Astrocyte (in vitro differentiated cells and primary cell): ENCODE results near the gene THTPA. TPM values are rescaled to one million over a fixed set of nuclear protein-coding genes. Genes with fewer than 3 reads are reported as not detected.
A peak's percentile ranks its signal among the peaks of the same experiment; 100 is the strongest.

Experiments
- DNase-seq: peaks from one replicate; pipeline ENCODE4 v3.0.0-alpha.2; 2010; ENCODE audit warnings: low read depth
- FAIRE-seq: peaks from 2 replicates; lab custom pipeline; 2011; peaks lifted over from hg19 to GRCh38; lab: Jason Lieb, UNC
- H2AFZ ChIP-seq: 2 replicates; pipeline ENCODE4 v1.6.0; 2012; ENCODE audit warnings: low read depth, low read length, inconsistent platforms
- H3K27ac ChIP-seq: 2 replicates; pipeline ENCODE4 v1.5.1; 2011; ENCODE audit warnings: low read depth, low read length, inconsistent platforms
- H3K27me3 ChIP-seq: 2 replicates; pipeline ENCODE4 v1.6.0; 2011; ENCODE audit warnings: low read length, inconsistent platforms; ENCODE audit not compliant: insufficient read depth
- H3K36me3 ChIP-seq: 2 replicates; pipeline ENCODE4 v1.5.1; 2011; ENCODE audit warnings: low read length, inconsistent platforms; ENCODE audit not compliant: insufficient read depth
- H3K4me1 ChIP-seq: 2 replicates; pipeline ENCODE4 v1.5.1; 2011; ENCODE audit warnings: low read length, inconsistent platforms; ENCODE audit not compliant: insufficient read depth
- H3K4me2 ChIP-seq: 2 replicates; pipeline ENCODE4 v1.6.0; 2012; ENCODE audit warnings: low read length, inconsistent platforms
- H3K4me3 ChIP-seq: 2 replicates; pipeline ENCODE4 v1.5.1; 2011; ENCODE audit warnings: low read depth, mild to moderate bottlenecking, low read length, inconsistent platforms; ENCODE audit not compliant: insufficient read depth
- H3K79me2 ChIP-seq: 2 replicates; pipeline ENCODE4 v1.6.0; 2012; ENCODE audit warnings: mild to moderate bottlenecking, low read length, inconsistent platforms; ENCODE audit not compliant: insufficient read depth
- H3K9ac ChIP-seq: 2 replicates; pipeline ENCODE4 v1.6.0; 2012; ENCODE audit warnings: mild to moderate bottlenecking, low read length, inconsistent platforms
- H3K9me3 ChIP-seq: 2 replicates; pipeline ENCODE4 v1.5.1; 2012; ENCODE audit warnings: low read depth, mild to moderate bottlenecking, low read length, inconsistent platforms; ENCODE audit not compliant: insufficient read depth
- H4K20me1 ChIP-seq: 2 replicates; pipeline ENCODE4 v1.6.0; 2012; ENCODE audit warnings: low read length, inconsistent platforms; ENCODE audit not compliant: insufficient read depth
- H3K27ac Mint-ChIP-seq: one replicate; pipeline ENCODE4 v1.8.0; 2021; ENCODE audit warnings: mild to moderate bottlenecking, mixed read lengths; ENCODE audit not compliant: unreplicated experiment
- H3K27me3 Mint-ChIP-seq: one replicate; pipeline ENCODE4 v1.8.0; 2021; ENCODE audit warnings: low read depth, mixed read lengths; ENCODE audit not compliant: unreplicated experiment
- H3K36me3 Mint-ChIP-seq: one replicate; pipeline ENCODE4 v1.8.0; 2021; ENCODE audit warnings: low read depth, mixed read lengths; ENCODE audit not compliant: unreplicated experiment
- H3K4me1 Mint-ChIP-seq: one replicate; pipeline ENCODE4 v1.8.0; 2021; ENCODE audit warnings: low read depth, mixed read lengths; ENCODE audit not compliant: unreplicated experiment
- H3K4me3 Mint-ChIP-seq: one replicate; pipeline ENCODE4 v1.8.0; 2021; ENCODE audit warnings: mild to moderate bottlenecking, moderate library complexity, mixed read lengths; ENCODE audit not compliant: unreplicated experiment
- H3K9me3 Mint-ChIP-seq: one replicate; pipeline ENCODE4 v1.8.0; 2021; ENCODE audit warnings: mild to moderate bottlenecking, mixed read lengths; ENCODE audit not compliant: unreplicated experiment
- CTCF ChIP-seq: IDR thresholded peaks from 2 replicates; pipeline ENCODE4 v1.5.1; 2011; ENCODE audit warnings: low read depth, mild to moderate bottlenecking, inconsistent platforms, low read length, moderate library complexity; ENCODE audit not compliant: insufficient read depth
- EZH2 ChIP-seq: IDR thresholded peaks from 2 replicates; pipeline ENCODE4 v1.6.1; 2012; ENCODE audit warnings: mild to moderate bottlenecking, low read length, inconsistent platforms; ENCODE audit not compliant: insufficient read depth
- total RNA-seq: library from RNA; stranded (reverse); gene quantifications from 2 replicates; pipeline ENCODE4 v1.2.1, GENCODE V29; 2021

Gene THTPA
- total RNA-seq, 1 donor from 2014 or later = 8.1 TPM

DNA sequence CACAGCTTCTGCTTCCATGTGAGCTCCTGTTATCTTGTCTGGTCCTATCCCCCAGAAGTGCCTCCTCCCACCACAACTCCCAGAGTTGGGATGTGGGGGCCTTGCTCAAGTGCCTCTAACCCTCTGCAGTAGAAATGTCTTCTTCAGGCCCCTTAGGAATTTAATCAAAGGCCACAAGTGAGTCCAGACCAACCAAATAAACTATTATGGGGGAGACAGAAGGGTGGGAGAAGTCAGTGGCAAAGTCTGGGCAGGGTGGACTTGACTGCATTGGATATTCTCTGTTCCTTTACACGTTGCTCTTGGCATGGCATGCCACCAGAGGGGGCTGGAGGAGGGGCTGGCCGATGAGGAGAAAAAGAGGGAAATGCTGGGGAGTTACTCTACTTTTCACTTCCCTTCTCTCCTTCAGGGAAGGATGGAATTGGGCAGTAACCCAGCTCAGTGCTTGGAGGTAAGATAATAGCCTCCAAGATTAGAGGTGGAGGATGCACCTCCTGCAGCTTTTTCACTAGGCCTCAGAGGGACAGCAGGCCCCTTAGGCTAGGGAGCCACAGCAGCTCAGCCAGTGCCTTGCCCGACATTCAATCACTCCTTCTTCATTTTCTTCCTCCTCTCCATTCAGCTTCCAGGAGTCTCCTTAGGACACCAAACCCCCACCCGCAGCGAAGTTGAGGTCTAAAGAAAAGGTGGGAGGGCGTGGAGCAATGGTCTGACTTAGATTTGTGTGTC lies 12.7 kb downstream of the THTPA start:
- Histone ChIP-seq H3K36me3 (no peaks in the 10 kb centered on the region), H2AFZ (no peak overlapping the region), H3K4me2 (no peak overlapping the region), H3K27ac (no peak overlapping the region), H4K20me1 (no peaks in the 10 kb centered on the region), H3K4me3 (no peak overlapping the region), H3K4me1 (peaks cover 9% of the 10 kb centered on the region), H3K79me2 (no peaks in the 10 kb centered on the region), H3K9ac (no peak overlapping the region), H3K27me3 (peaks cover 11% of the 10 kb centered on the region), H3K9me3 (no peaks in the 10 kb centered on the region)
- H3K4me1 Mint-ChIP-seq = peaks cover 15% of the 10 kb centered on the region
- FAIRE-seq (no peak), DNase-seq (no peak)
- H3K4me3 Mint-ChIP-seq = peak overlapping the region; percentile 99
- peaks cover 12% of the 10 kb centered on the region for H3K27me3 Mint-ChIP-seq
- no peaks in the 10 kb centered on the region for H3K9me3 Mint-ChIP-seq
- H3K27ac Mint-ChIP-seq = peak overlapping the region; percentile 66
- H3K36me3 Mint-ChIP-seq = no peaks in the 10 kb centered on the region
- TF ChIP-seq CTCF (peak; percentile 11), EZH2 (no peak)

DNA sequence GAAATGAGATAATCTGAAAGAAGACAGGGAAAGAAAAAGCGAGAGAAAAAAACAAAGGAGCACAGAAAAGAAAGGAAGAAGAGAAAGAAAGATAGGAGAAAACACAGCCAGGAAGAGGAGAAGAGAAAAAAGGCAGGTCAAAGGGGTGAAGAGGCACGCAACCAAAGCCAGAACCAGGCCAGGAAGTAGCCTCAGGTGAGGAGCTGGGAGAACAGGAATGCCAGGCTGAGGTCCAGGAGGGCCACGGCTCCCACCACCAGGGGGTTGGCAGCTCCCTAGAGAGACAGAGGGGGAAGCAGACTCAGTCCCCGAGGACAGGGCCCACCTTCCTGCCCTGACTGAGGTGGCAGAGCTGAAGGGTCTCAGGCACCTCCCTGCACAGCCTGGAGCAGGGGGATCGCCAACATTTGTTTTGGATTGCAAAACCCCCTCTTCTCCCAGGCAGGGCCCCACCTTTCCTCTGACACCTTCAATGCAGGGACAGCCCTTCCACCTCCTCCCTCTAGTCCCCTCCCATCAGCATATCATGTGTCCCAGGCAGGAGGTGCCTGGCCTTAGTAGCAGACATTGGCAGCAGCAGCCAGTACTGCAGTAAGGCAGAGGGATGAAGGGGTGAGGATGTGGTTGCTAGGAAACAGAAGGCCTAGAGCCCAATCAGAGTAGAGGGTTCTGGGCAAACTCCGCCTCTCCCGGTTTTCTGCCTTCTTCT lies 13.5 kb downstream of the THTPA start:
- Histone ChIP-seq H3K4me3 (no peak overlapping the region), H3K4me2 (no peak overlapping the region), H2AFZ (no peak overlapping the region), H3K4me1 (peaks cover 9% of the 10 kb centered on the region), H3K9me3 (no peaks in the 10 kb centered on the region), H3K36me3 (no peaks in the 10 kb centered on the region), H3K27ac (no peak overlapping the region), H3K79me2 (no peaks in the 10 kb centered on the region), H3K9ac (no peak overlapping the region), H4K20me1 (no peaks in the 10 kb centered on the region), H3K27me3 (peaks cover 14% of the 10 kb centered on the region)
- no peak overlapping the region for H3K27ac Mint-ChIP-seq
- no peak overlapping the region for H3K4me3 Mint-ChIP-seq
- H3K36me3 Mint-ChIP-seq = no peaks in the 10 kb centered on the region
- H3K9me3 Mint-ChIP-seq = no peaks in the 10 kb centered on the region
- FAIRE-seq = no peak
- DNase-seq = no peak
- TF ChIP-seq EZH2 = no peak
- TF ChIP-seq CTCF = no peak
- H3K4me1 Mint-ChIP-seq = peaks cover 17% of the 10 kb centered on the region
- peaks cover 12% of the 10 kb centered on the region for H3K27me3 Mint-ChIP-seq
